Liver (tissue), 3 donors: ENCODE results near the gene SELENOI.

Source experiments
- FOXA2 ChIP-seq: IDR thresholded peaks from 2 replicates; pipeline ENCODE4 v1.6.1; 2016; ENCODE audit warnings: antibody characterized with exemption
- GABPA ChIP-seq, 2 donors: IDR thresholded peaks in 1 of 2; conservative IDR thresholded peaks in 1 of 2; 2 replicates each; pipeline ENCODE4 v1.6.1; 2016; ENCODE audit warnings: antibody characterized with exemption in 2 of 2, mild to moderate bottlenecking in 1 of 2, moderate library complexity in 1 of 2
- HNF4G ChIP-seq: IDR thresholded peaks from 2 replicates; pipeline ENCODE4 v1.6.1; 2016; ENCODE audit warnings: antibody characterized with exemption
- JUND ChIP-seq, 2 donors: IDR thresholded peaks; 2 replicates each; pipeline ENCODE4 v1.6.1; 2016; ENCODE audit warnings: antibody characterized with exemption in 2 of 2
- RAD21 ChIP-seq, 2 donors: IDR thresholded peaks; 2 replicates each; pipeline ENCODE4 v1.6.1; 2016; ENCODE audit warnings: antibody characterized with exemption in 2 of 2, mild to moderate bottlenecking in 2 of 2
- REST ChIP-seq: IDR thresholded peaks from 2 replicates; pipeline ENCODE4 v1.6.1; 2016; ENCODE audit warnings: antibody characterized with exemption, mild to moderate bottlenecking
- SP1 ChIP-seq: IDR thresholded peaks from 2 replicates; pipeline ENCODE4 v1.6.1; 2018; ENCODE audit warnings: antibody characterized with exemption, mild to moderate bottlenecking
- YY1 ChIP-seq: IDR thresholded peaks from 2 replicates; pipeline ENCODE4 v1.6.1; 2016; ENCODE audit warnings: antibody characterized with exemption, mild to moderate bottlenecking
- ZBTB33 ChIP-seq: IDR thresholded peaks from 2 replicates; pipeline ENCODE4 v1.6.1; 2016; ENCODE audit warnings: antibody characterized with exemption
- TF ChIP-seq, protein P1 (sequence below): fragments of 150-350 bp; IDR thresholded peaks from 2 replicates; pipeline ENCODE4 v1.5.1; 2017; ENCODE audit warnings: improper control_type of control experiment, low read depth, low read length; ENCODE audit not compliant: missing input control
- TF ChIP-seq, protein P2 (sequence below): IDR thresholded peaks from 2 replicates; pipeline ENCODE4 v1.6.1; 2016; ENCODE audit warnings: antibody characterized with exemption
- donor health status: healthy.
- donor health status: healthy.

DNA sequence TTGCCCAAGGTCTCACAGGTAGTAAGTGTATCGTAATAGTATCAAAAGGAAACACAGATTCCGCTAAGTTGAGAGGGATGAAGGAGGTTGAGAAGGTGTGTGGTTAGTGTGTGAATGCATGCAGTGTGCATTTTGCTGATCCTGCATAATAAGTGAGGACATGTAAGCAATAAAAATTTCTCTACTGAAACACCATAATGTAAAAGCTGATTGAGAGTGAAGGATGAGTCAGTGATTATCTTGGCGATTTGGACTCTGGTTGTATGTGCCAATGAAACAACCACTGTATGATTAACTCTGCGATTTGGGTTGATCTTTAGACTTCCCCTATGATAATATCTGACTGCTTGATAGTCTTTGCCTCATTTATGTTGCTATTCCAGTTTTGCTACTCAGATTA is 17.4 kb downstream of the SELENOI start:
- TF ChIP-seq, protein P1, sequence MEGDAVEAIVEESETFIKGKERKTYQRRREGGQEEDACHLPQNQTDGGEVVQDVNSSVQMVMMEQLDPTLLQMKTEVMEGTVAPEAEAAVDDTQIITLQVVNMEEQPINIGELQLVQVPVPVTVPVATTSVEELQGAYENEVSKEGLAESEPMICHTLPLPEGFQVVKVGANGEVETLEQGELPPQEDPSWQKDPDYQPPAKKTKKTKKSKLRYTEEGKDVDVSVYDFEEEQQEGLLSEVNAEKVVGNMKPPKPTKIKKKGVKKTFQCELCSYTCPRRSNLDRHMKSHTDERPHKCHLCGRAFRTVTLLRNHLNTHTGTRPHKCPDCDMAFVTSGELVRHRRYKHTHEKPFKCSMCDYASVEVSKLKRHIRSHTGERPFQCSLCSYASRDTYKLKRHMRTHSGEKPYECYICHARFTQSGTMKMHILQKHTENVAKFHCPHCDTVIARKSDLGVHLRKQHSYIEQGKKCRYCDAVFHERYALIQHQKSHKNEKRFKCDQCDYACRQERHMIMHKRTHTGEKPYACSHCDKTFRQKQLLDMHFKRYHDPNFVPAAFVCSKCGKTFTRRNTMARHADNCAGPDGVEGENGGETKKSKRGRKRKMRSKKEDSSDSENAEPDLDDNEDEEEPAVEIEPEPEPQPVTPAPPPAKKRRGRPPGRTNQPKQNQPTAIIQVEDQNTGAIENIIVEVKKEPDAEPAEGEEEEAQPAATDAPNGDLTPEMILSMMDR = no peak
- peak in 1 of 2 donors; percentile 22 for TF ChIP-seq RAD21 (IDR thresholded peaks at IDR 0.05)
- TF ChIP-seq, protein P2, sequence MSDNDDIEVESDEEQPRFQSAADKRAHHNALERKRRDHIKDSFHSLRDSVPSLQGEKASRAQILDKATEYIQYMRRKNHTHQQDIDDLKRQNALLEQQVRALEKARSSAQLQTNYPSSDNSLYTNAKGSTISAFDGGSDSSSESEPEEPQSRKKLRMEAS = peak; percentile 46
- peak; percentile 5 for TF ChIP-seq FOXA2
- peak; percentile 16 for TF ChIP-seq YY1
- TF ChIP-seq GABPA (IDR thresholded peaks at IDR 0.05 in 1 of 2, conservative IDR thresholded peaks at IDR 0.05 in 1 of 2) = no peak
- peak; percentile 64 to 91 for TF ChIP-seq JUND (IDR thresholded peaks at IDR 0.05)
- TF ChIP-seq SP1 = peak; percentile 55
- TF ChIP-seq ZBTB33 = peak; percentile 32
- peak; percentile 19 for TF ChIP-seq REST
- TF ChIP-seq HNF4G = peak; percentile 51
